Breast epithelium (tissue), 3 donors: ENCODE data around the gene RPS6KA4.
A peak's percentile ranks its signal among the peaks of the same experiment; 100 is the strongest.

Experiments
- CTCF ChIP-seq, 3 donors: fragments of 450-650 bp; IDR thresholded peaks; one replicate each; pipeline ENCODE4 v1.5.1; 2016 to 2017; ENCODE audit warnings: antibody characterized with exemption in 3 of 3, mild to moderate bottlenecking in 3 of 3, moderate library complexity in 3 of 3
- POLR2AphosphoS5 ChIP-seq, 3 donors: sonication (generic); formaldehyde crosslinking; IDR thresholded peaks; one replicate each; pipeline ENCODE4 v1.6.1; 2017; ENCODE audit warnings: antibody characterized with exemption in 3 of 3

DNA sequence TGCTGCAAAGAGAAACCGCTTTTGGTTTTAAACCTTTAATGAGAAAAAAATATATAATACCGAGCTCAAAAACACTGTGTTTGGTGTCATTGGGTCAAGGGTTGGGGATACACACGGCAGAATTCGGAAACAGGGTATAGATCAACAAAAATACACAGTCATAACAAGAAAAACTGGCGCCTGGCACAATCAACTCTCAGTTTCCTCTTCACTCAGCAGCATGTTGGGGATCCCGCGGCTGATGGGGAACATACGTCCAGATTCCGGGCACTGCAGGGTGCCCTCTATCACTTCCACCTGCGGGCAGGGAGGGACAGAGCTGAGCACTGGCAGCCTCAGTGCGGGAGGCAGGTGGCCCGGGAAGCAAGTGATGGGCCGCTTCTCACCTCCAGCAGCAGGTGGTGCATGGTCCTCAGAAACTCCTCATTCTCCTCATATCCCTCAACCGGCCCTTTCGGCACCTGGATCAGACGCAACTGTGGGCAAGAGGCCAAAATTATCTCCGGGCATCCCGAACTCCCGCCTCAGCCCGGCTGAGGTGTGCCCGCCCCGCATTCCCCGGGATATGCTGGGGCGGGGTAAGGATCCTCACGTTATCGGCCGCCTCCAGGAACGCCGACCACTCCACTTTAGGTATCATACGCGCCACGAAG is 42.2 kb upstream of the RPS6KA4 start:
- TF ChIP-seq CTCF (IDR thresholded peaks at IDR 0.05), result peak in 1 of 3 donors; percentile 29
- TF ChIP-seq POLR2AphosphoS5 (IDR thresholded peaks at IDR 0.05), result no peak
